B cell (primary cell): ENCODE data around the gene CA5A. TPM values are rescaled to one million over a fixed set of nuclear protein-coding genes. Genes with fewer than 3 reads are reported as not detected.
A peak's percentile ranks its signal among the peaks of the same experiment; 100 is the strongest.
"Not testable (repeated sequence)": the region's sequence is repeated elsewhere in the genome, so short reads cannot be mapped to it uniquely, and the experiment has no call there.

Source experiments
- ATAC-seq: fragments of 200-7000 bp; cut with Tn5 transposase; one replicate; pipeline ENCODE4 v1.10.0; 2021; ENCODE audit warnings: low read depth, mild to moderate bottlenecking, moderate number of reproducible peaks, moderate library complexity
- CTCF ChIA-PET: fragments of 350-600 bp; sonication (Branson Sonifier 250); formaldehyde crosslinking; loops from one replicate; lab custom pipeline; 2021; ENCODE audit warnings: antibody characterized with exemption, inconsistent platforms; lab: Charles Lee
- POLR2A ChIA-PET: fragments of 350-600 bp; sonication (Branson Sonifier 250); formaldehyde crosslinking; loops from one replicate; lab custom pipeline; 2021; ENCODE audit warnings: antibody characterized with exemption; lab: Charles Lee
- DNase-seq: peaks from one replicate; pipeline ENCODE4 v3.0.0; 2013
- H2AFZ ChIP-seq: 2 replicates; pipeline ENCODE4 v1.6.1; 2012; ENCODE audit warnings: mild to moderate bottlenecking, low read depth, low read length; ENCODE audit not compliant: insufficient read depth, poor library complexity, severe bottlenecking
- H3K27ac ChIP-seq, 2 donors: 1 replicate in 1 of 2; 2 replicates in 1 of 2; pipeline ENCODE4 v1.5.1; 2012 to 2013; ENCODE audit warnings: low read length in 2 of 2, mild to moderate bottlenecking in 2 of 2, moderate library complexity in 1 of 2
- H3K27me3 ChIP-seq, 4 experiments: fragments of 200-600 bp in 1 of 4; sonication (generic) in 1 of 4; replicated peaks in 1 of 4; 1 replicate in 2 of 4; 2 replicates in 2 of 4; pipeline versions ENCODE4 v1.6.1 to v1.7.0; 2013 to 2016; ENCODE audit warnings: low read length in 3 of 4, mild to moderate bottlenecking in 2 of 4, mixed read lengths in 1 of 4, moderate library complexity in 1 of 4; ENCODE audit not compliant: insufficient read depth in 4 of 4, control insufficient read depth in 3 of 4; ENCODE audit errors: control extremely low read depth in 1 of 4
- H3K36me3 ChIP-seq, 2 experiments: replicated peaks in 1 of 2; 1 replicate in 1 of 2; 2 replicates in 1 of 2; pipeline versions ENCODE4 v1.6.1 to v1.7.1; 2013; ENCODE audit warnings: low read length in 1 of 2; ENCODE audit not compliant: insufficient read depth in 2 of 2, control insufficient read depth in 1 of 2; ENCODE audit errors: control extremely low read depth in 1 of 2, extremely low read depth in 1 of 2
- H3K4me1 ChIP-seq, 2 donors: fragments of 200-600 bp in 1 of 2; sonication (generic) in 1 of 2; 1 replicate in 1 of 2; 2 replicates in 1 of 2; pipeline versions ENCODE4 v1.5.1 to v1.6.1; 2013 to 2017; ENCODE audit warnings: low read length in 2 of 2; ENCODE audit not compliant: control insufficient read depth in 2 of 2, insufficient read depth in 2 of 2
- H3K4me2 ChIP-seq: replicated peaks from 2 replicates; pipeline ENCODE3; 2012; ENCODE audit warnings: mild to moderate bottlenecking, low read depth, low read length; ENCODE audit not compliant: poor library complexity, severe bottlenecking
- H3K4me3 ChIP-seq, 5 experiments: fragments of 200-600 bp in 1 of 5; sonication (generic) in 1 of 5; 1 replicate in 3 of 5; 2 replicates in 2 of 5; pipeline versions ENCODE4 v1.5.1 to v1.7.0; 2011 to 2016; ENCODE audit warnings: low read length in 4 of 5, mild to moderate bottlenecking in 4 of 5, low read depth in 2 of 5, control low read depth in 1 of 5, moderate library complexity in 1 of 5; ENCODE audit not compliant: insufficient read depth in 1 of 5; ENCODE audit errors: control extremely low read depth in 1 of 5, extremely low read depth in 1 of 5
- H3K79me2 ChIP-seq: fragments of 200-600 bp; sonication (generic); one replicate; pipeline ENCODE4 v1.6.0; 2016; ENCODE audit warnings: low read length; ENCODE audit not compliant: control insufficient read depth, insufficient read depth
- H3K9ac ChIP-seq: fragments of 200-600 bp; sonication (generic); 2 replicates; pipeline ENCODE4 v1.6.1; 2017; ENCODE audit warnings: mild to moderate bottlenecking, low read length, moderate library complexity
- H3K9me3 ChIP-seq, 3 donors: one replicate each; pipeline versions ENCODE4 v1.6.1 to v1.7.1; 2013; ENCODE audit warnings: low read length in 2 of 3; ENCODE audit not compliant: control insufficient read depth in 2 of 3, insufficient read depth in 1 of 3; ENCODE audit errors: control extremely low read depth in 1 of 3
- H4K20me1 ChIP-seq: 2 replicates; pipeline ENCODE4 v1.6.0; 2012; ENCODE audit warnings: mild to moderate bottlenecking, low read length; ENCODE audit not compliant: insufficient read depth, control insufficient read depth, poor library complexity, severe bottlenecking
- H3K27ac Mint-ChIP-seq: one replicate; pipeline ENCODE4 v1.8.0; 2021; ENCODE audit warnings: mixed read lengths
- H3K27me3 Mint-ChIP-seq: one replicate; pipeline ENCODE4 v1.8.0; 2021; ENCODE audit warnings: mixed read lengths
- H3K4me1 Mint-ChIP-seq: one replicate; pipeline ENCODE4 v1.8.0; 2021; ENCODE audit warnings: mixed read lengths
- H3K4me3 Mint-ChIP-seq: one replicate; pipeline ENCODE4 v1.8.0; 2021; ENCODE audit warnings: mixed read lengths
- H3K9me3 Mint-ChIP-seq: one replicate; pipeline ENCODE4 v1.8.0; 2022; ENCODE audit warnings: mixed read lengths; ENCODE audit not compliant: insufficient read depth
- WGBS: methylation state at CpG from one replicate; pipeline ENCODE4 v1.1.5; 2013; ENCODE audit warnings: missing lambda C conversion rate; ENCODE audit not compliant: insufficient coverage; 5-methylcytosine and 5-hydroxymethylcytosine counted together
- intact Hi-C: fragments of 100-400 bp; cut with micrococcal nuclease; formaldehyde crosslinking; loops from one replicate; pipeline ENCODE4 v1.10.0; 2022
- polyA plus RNA-seq: library from polyadenylated mRNA; depleted of rRNA; stranded (reverse); fragments of >200 nt; gene quantifications from 2 replicates; pipeline ENCODE4 v1.2.3, GENCODE V29; 2012
- total RNA-seq, 2 donors: library from RNA; stranded (reverse); fragments of 120-200 nt in 1 of 2; gene quantifications; 1 replicate in 1 of 2; 2 replicates in 1 of 2; pipeline versions ENCODE4 v1.2.3 to v1.2.4, GENCODE V29; 2013 to 2022
- TF ChIP-seq, protein P1 (sequence below): fragments of 200-600 bp; IDR thresholded peaks from one replicate; pipeline ENCODE4 v1.8.0; 2022; ENCODE audit warnings: antibody characterized with exemption, mild to moderate bottlenecking

Gene CA5A
- total and polyA plus RNA-seq, 2 donors (not counting 1 experiment from before 2014, with no cell fraction given) = 0.27 TPM; not detected in 1

DNA sequence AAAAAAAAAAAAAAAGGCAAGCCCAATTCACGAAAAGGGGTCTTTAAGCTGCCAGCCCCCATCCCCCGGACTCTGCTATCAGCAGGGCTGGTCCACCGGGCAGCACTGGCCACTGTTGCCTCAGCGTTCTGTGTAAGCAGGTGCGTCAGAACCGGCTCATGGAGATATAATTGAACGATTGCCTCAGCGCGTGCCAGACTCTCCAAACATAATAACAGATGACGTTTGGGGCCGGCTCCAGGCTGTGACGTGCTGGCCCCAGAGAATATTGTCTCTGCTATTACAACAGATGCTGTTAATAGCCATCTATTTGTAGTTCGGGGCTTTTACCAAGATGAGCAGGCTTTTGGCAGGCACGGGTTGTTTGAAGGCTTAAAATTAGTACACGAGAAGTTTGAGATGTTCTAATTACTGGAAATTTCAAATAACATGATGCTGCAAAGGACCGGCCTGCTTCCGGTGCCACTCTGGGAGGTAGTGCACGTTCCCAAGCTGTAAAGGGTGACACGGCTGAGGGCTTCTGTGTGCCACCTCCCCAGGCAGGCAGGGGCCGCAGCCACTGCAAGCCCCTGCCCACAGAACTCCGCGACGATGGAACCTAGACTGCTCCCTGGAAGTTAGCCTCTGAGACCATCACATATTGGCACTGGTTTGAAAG is 25.1 kb downstream of the CA5A start:
- H3K4me3 ChIP-seq, H3K4me3 Mint-ChIP-seq, H3K36me3 ChIP-seq, DNase-seq, H3K9ac ChIP-seq, H4K20me1 ChIP-seq, H3K27me3 ChIP-seq, POLR2A ChIA-PET, H3K4me1 Mint-ChIP-seq, H3K79me2 ChIP-seq, H2AFZ ChIP-seq, ATAC-seq, H3K4me1 ChIP-seq, H3K9me3 ChIP-seq, H3K9me3 Mint-ChIP-seq, H3K4me2 ChIP-seq, intact Hi-C loops, H3K27ac Mint-ChIP-seq, H3K27ac ChIP-seq: not testable (repeated sequence)
- 80% methylated on average over 17 of the region's 23 CpGs for WGBS
- CTCF ChIA-PET = interaction anchor here (0.7 to 1.0 kb wide), 2 partner anchors 40 to 566 kb away, joined by 3 to 4 read pairs; no protein-coding TSS in a partner anchor
- H3K27me3 Mint-ChIP-seq = peaks cover 18% of the 10 kb centered on the region

DNA sequence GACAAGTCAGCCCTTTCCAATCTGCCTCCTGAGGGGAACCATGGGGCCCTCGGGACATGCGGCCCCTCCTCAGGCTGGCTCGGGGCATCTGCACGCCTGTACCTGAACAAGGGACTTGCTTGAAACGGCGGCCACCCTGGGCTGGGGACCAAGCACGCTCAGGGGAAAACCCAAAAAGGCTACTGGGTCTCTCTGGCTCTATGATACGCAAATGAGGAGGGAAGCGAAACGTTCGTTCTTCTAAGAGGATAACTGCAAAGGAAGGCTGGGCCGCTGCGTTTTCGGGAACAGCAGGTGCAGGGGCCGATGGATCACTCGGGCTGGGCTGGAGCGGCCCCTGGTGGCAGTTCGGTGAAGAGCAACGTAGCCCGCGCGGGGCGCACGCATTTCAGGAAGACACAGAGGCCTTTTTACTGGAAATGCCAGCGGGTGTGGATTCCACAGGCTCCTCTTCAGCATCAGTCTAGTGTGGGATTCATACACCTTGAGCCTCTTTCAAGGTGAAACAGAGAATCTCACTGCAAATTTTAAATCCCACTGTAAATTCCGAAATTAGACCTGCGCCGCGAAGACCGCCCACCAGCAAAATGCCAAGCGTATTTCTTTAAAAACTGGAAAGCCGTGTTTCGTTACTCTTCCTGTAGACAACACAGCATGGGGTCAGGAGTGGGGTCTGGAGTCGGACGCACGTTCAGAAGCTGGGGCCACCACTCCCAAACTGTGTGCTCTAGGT is 27.0 kb downstream of the CA5A start:
- peaks cover 12% of the 10 kb centered on the region for H3K27me3 Mint-ChIP-seq
- H3K27ac ChIP-seq, H3K4me3 ChIP-seq, H3K4me1 ChIP-seq, H3K9me3 Mint-ChIP-seq, H3K36me3 ChIP-seq, H3K9ac ChIP-seq, H4K20me1 ChIP-seq, H3K27me3 ChIP-seq, H3K9me3 ChIP-seq, POLR2A ChIA-PET, H3K4me1 Mint-ChIP-seq, H3K79me2 ChIP-seq, H3K4me2 ChIP-seq: not testable (repeated sequence)
- TF ChIP-seq, protein P1, sequence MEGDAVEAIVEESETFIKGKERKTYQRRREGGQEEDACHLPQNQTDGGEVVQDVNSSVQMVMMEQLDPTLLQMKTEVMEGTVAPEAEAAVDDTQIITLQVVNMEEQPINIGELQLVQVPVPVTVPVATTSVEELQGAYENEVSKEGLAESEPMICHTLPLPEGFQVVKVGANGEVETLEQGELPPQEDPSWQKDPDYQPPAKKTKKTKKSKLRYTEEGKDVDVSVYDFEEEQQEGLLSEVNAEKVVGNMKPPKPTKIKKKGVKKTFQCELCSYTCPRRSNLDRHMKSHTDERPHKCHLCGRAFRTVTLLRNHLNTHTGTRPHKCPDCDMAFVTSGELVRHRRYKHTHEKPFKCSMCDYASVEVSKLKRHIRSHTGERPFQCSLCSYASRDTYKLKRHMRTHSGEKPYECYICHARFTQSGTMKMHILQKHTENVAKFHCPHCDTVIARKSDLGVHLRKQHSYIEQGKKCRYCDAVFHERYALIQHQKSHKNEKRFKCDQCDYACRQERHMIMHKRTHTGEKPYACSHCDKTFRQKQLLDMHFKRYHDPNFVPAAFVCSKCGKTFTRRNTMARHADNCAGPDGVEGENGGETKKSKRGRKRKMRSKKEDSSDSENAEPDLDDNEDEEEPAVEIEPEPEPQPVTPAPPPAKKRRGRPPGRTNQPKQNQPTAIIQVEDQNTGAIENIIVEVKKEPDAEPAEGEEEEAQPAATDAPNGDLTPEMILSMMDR = peak; percentile 88
- ATAC-seq (peak; percentile 90), DNase-seq (peak; percentile 84)
- peak overlapping the region; percentile 6 for H3K4me3 Mint-ChIP-seq
- peak overlapping the region; percentile 31 for H2AFZ ChIP-seq
- CTCF ChIA-PET = interaction anchor here (0.6 to 2.7 kb wide), 10 partner anchors 15 to 132 kb away, joined by 3 to 18 read pairs (median 4); no protein-coding TSS in a partner anchor
- WGBS = 33% methylated on average over 35 of the region's 36 CpGs
- intact Hi-C loops = loop anchor here (1.0 kb wide), 2 partner anchors 38 to 130 kb away; no protein-coding TSS in a partner anchor
- peak overlapping the region; percentile 27 for H3K27ac Mint-ChIP-seq

DNA sequence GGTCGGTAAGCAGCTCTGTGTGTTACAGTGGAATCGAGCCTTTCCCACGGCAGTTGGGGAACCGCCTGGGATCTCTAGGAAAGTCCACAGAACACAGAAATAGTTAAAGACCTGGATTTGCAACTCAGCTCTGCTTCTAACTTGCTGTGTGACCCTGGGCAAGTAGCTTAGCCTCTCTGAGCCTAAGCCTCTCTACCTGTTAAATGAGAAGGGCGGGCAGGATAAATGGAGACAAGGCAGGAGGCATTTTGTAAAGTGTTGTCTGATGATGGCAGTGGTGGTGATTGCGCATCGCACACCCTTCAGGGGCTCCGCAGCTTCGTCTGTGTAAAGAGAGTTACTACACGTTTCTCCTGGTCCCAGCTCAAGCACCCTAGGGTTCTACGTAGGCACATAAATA is 28.2 kb downstream of the CA5A start:
- POLR2A ChIA-PET, H3K4me2 ChIP-seq, H3K36me3 ChIP-seq, H3K4me1 Mint-ChIP-seq, intact Hi-C loops, H3K9me3 ChIP-seq, DNase-seq, H3K27ac Mint-ChIP-seq, H3K4me3 Mint-ChIP-seq, H3K4me1 ChIP-seq, H4K20me1 ChIP-seq, H3K9ac ChIP-seq, H3K79me2 ChIP-seq, H2AFZ ChIP-seq, H3K27ac ChIP-seq, ATAC-seq, H3K4me3 ChIP-seq, H3K9me3 Mint-ChIP-seq, H3K27me3 ChIP-seq: not testable (repeated sequence)
- 95% methylated on average over 7 of the region's 11 CpGs for WGBS
- CTCF ChIA-PET = interaction anchor here (0.6 to 2.7 kb wide), 6 partner anchors 19 to 131 kb away, joined by 3 to 18 read pairs (median 5); no protein-coding TSS in a partner anchor
- peaks cover 12% of the 10 kb centered on the region for H3K27me3 Mint-ChIP-seq
